ENCODE measurements around the gene GPD1L. TPM values are rescaled to one million over a fixed set of nuclear protein-coding genes. Genes with fewer than 3 reads are reported as not detected.

Gene GPD1L
- total and polyA plus RNA-seq, 2 of the 13 experiments (the other 11 are each of a cell fraction or from before 2014, with no cell fraction given), result 4.9 to 13.7 TPM

- Histone ChIP-seq H3K9me3 (ENCODE audit: low read length) (no peaks in the 10 kb centered on the region), H4K20me1 (ENCODE audit: insufficient read depth, low read length) (no peaks in the 10 kb centered on the region), H3K27ac (ENCODE audit: extremely low read length, insufficient read depth, low read length) (no peak overlapping the region), H3K79me2 (ENCODE audit: insufficient read depth, low read length) (no peaks in the 10 kb centered on the region), H3K4me3 (replicated peaks in 1 of 3; ENCODE audit: insufficient read depth in 1 of 3, low read depth in 2 of 3, low read length in 3 of 3) (no peak overlapping the region), H3K36me3 (replicated peaks in 1 of 2; ENCODE audit: control insufficient read depth in 1 of 2, insufficient read depth in 2 of 2, low read length in 2 of 2) (no peaks in the 10 kb centered on the region), H3K4me2 (ENCODE audit: low read depth, low read length) (no peak overlapping the region), H3K9ac (ENCODE audit: insufficient read depth, low read depth, low read length) (no peak overlapping the region), H2AFZ (ENCODE audit: low read length) (no peak overlapping the region), H3K27me3 (ENCODE audit: control insufficient read depth in 1 of 2, insufficient read depth in 2 of 2, low read length in 2 of 2) (no peaks in the 10 kb centered on the region; a peak in 1 of 5 replicates), H3K4me1 (ENCODE audit: insufficient read depth, low read length) (peaks cover 55% of the 10 kb centered on the region)
- ChIA-PET CTCF (ENCODE audit: low intra/inter-chr PET ratio, low total read pairs) (no interaction called here), POLR2A (no interaction called here)
- BruUV-seq (replicated peaks), result no TSS peak
- FAIRE-seq, result no peak
- intact Hi-C loops (cut with micrococcal nuclease; ENCODE audit: unreplicated experiment), result loop anchor here (5.0 kb wide), 1 partner anchor 33 kb away; no protein-coding TSS in a partner anchor
- DNase-seq (ENCODE audit: low spot score), result no peak
- no peak for ATAC-seq
- 17% methylated on average over 2 of the region's 2 CpGs for WGBS (ENCODE audit: low lambda C conversion rate)
- in situ Hi-C loops (cut with HindIII; ENCODE audit: extremely low pct_ligation_motif_present, low pct_unique_long_range_greater_than_20kb), result no loop called here
- TF ChIP-seq CTCF (CRISPR knock-in tag; IDR thresholded peaks at IDR 0.05) (peak; percentile 30; the same call in 1 of the 2 replicates), ZSCAN31 (CRISPR knock-in tag; IDR thresholded peaks at IDR 0.05; ENCODE audit: low read depth) (no peak)
These were observed 2.8 kb downstream of the GPD1L start for GRCh38 chr3:32109256-32109655.

GRCh38 chr3:32110233-32110760, 3.9 kb downstream of the GPD1L start:
- no peaks in the 10 kb centered on the region for H3K36me3 ChIP-seq (replicated peaks in 1 of 2; ENCODE audit: control insufficient read depth in 1 of 2, insufficient read depth in 2 of 2, low read length in 2 of 2)
- WGBS (ENCODE audit: low lambda C conversion rate), result 57% methylated on average over 3 of the region's 3 CpGs
- H3K9ac ChIP-seq (ENCODE audit: insufficient read depth, low read depth, low read length), result no peak overlapping the region
- ATAC-seq (no peak), DNase-seq (ENCODE audit: low spot score) (no peak), FAIRE-seq (no peak)
- H2AFZ ChIP-seq (ENCODE audit: low read length), result no peak overlapping the region
- H3K9me3 ChIP-seq (ENCODE audit: low read length), result no peaks in the 10 kb centered on the region
- ChIA-PET CTCF (ENCODE audit: low intra/inter-chr PET ratio, low total read pairs) (no interaction called here), POLR2A (no interaction called here)
- intact Hi-C loops (cut with micrococcal nuclease; ENCODE audit: unreplicated experiment) (no loop called here), in situ Hi-C loops (cut with HindIII; ENCODE audit: extremely low pct_ligation_motif_present, low pct_unique_long_range_greater_than_20kb) (no loop called here)
- no peak overlapping the region for H3K4me3 ChIP-seq (replicated peaks in 1 of 3; ENCODE audit: insufficient read depth in 1 of 3, low read depth in 2 of 3, low read length in 3 of 3)
- TF ChIP-seq ZNF609 (CRISPR knock-in tag; IDR thresholded peaks at IDR 0.05; ENCODE audit: borderline replicate concordance) (no peak), IRF9 (CRISPR knock-in tag; IDR thresholded peaks at IDR 0.05; ENCODE audit: borderline replicate concordance) (no peak), PHF8 (CRISPR knock-in tag; IDR thresholded peaks at IDR 0.05) (no peak), PLSCR1 (CRISPR knock-in tag; IDR thresholded peaks at IDR 0.05; ENCODE audit: borderline replicate concordance) (no peak)
- no TSS peak for BruUV-seq (replicated peaks)
- no peaks in the 10 kb centered on the region for H3K79me2 ChIP-seq (ENCODE audit: insufficient read depth, low read length)
- H3K27me3 ChIP-seq (ENCODE audit: control insufficient read depth in 1 of 2, insufficient read depth in 2 of 2, low read length in 2 of 2), result no peaks in the 10 kb centered on the region; a peak in 1 of 5 replicates
- no peaks in the 10 kb centered on the region for H4K20me1 ChIP-seq (ENCODE audit: insufficient read depth, low read length)
- no peak overlapping the region for H3K4me2 ChIP-seq (ENCODE audit: low read depth, low read length)
- peaks cover 45% of the 10 kb centered on the region for H3K4me1 ChIP-seq (ENCODE audit: insufficient read depth, low read length)
- H3K27ac ChIP-seq (ENCODE audit: extremely low read length, insufficient read depth, low read length), result no peak overlapping the region
